MV-4-11 (cell line): ENCODE results near the gene ALS2CL.

ENCODE experiments used
- DNase-seq: peaks from one replicate; lab custom pipeline; 2025; lab: John Stamatoyannopoulos, UW

Gene ALS2CL

GRCh38 chr3:46632792-46633191 is 60.7 kb downstream of the ALS2CL start:
- DNase-seq: peak; percentile 38

GRCh38 chr3:46629551-46630517 is 63.6 kb downstream of the ALS2CL start:
- peak; percentile 75 for DNase-seq

GRCh38 chr3:46628901-46629369 is 64.5 kb downstream of the ALS2CL start:
- DNase-seq: peak; percentile 81

- no peak for DNase-seq
Observed at GRCh38 chr3:46627078-46627477, 66.4 kb downstream of the ALS2CL start.

GRCh38 chr3:46626039-46626438 is 67.4 kb downstream of the ALS2CL start:
- DNase-seq: no peak

GRCh38 chr3:46624975-46625490 is 68.4 kb downstream of the ALS2CL start:
- no peak for DNase-seq

GRCh38 chr3:46624533-46624932 is 68.9 kb downstream of the ALS2CL start:
- DNase-seq: no peak

GRCh38 chr3:46619845-46620778 is 73.4 kb downstream of the ALS2CL start:
- DNase-seq: no peak
